ENCODE results near the gene GPR141. TPM values are rescaled to one million over a fixed set of nuclear protein-coding genes. Genes with fewer than 3 reads are reported as not detected.

The GPR141 gene
- total and polyA plus RNA-seq, 2 donors (not counting 1 experiment from before 2014, with no cell fraction given) = not detected

DNA sequence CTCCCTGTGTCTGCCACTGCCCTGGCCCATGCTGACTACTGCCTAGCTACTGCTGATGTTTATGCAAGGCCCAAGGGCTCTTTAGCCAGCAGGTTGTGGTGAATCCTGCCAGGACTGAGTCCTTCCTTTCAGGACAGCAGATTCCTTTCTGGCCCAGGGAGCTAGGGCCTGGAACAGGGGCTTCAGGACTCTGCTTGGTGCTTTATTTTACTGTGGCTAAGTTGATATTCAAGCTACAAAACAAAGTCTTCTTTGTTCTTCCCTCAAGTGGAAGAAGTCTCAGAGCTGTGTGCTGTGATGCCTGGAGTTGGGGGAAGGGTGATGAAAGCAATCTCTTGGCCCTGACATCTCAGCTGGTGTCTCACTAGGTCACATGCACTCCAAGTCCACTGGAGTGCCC lies 98.6 kb downstream of the GPR141 start:
- no peak overlapping the region for H3K9ac ChIP-seq (ENCODE audit: low read length)
- CTCF ChIA-PET = interaction anchor here (1.9 kb wide), 1 partner anchor 52 kb away, joined by 4 read pairs; no protein-coding TSS in a partner anchor
- no peaks in the 10 kb centered on the region for H3K79me2 ChIP-seq (ENCODE audit: control insufficient read depth, insufficient read depth, low read length)
- no peak overlapping the region for H2AFZ ChIP-seq (ENCODE audit: insufficient read depth, low read depth, low read length, poor library complexity, severe bottlenecking)
- H3K4me3 ChIP-seq (ENCODE audit: control extremely low read depth in 1 of 5, extremely low read depth in 1 of 5, insufficient read depth in 1 of 5, low read depth in 2 of 5, low read length in 4 of 5) = no peak overlapping the region
- POLR2A ChIA-PET = no interaction called here
- H3K9me3 ChIP-seq (ENCODE audit: control extremely low read depth in 1 of 3, control insufficient read depth in 2 of 3, insufficient read depth in 1 of 3, low read length in 2 of 3) = peaks cover 2 to 6% (median 4%) of the 10 kb centered on the region in 3 donors
- no peaks in the 10 kb centered on the region for H4K20me1 ChIP-seq (ENCODE audit: control insufficient read depth, insufficient read depth, low read length, poor library complexity, severe bottlenecking)
- H3K36me3 ChIP-seq (replicated peaks in 1 of 2; ENCODE audit: control extremely low read depth in 1 of 2, control insufficient read depth in 1 of 2, extremely low read depth in 1 of 2, insufficient read depth in 2 of 2, low read length in 1 of 2) = no peaks in the 10 kb centered on the region
- Mint-ChIP-seq H3K4me3 (no peak overlapping the region), H3K27ac (no peak overlapping the region), H3K9me3 (ENCODE audit: insufficient read depth) (peaks cover 6% of the 10 kb centered on the region), H3K27me3 (no peaks in the 10 kb centered on the region), H3K4me1 (peaks cover 29% of the 10 kb centered on the region)
- no peak overlapping the region for H3K4me2 ChIP-seq (replicated peaks; ENCODE audit: low read depth, low read length, poor library complexity, severe bottlenecking)
- no peak overlapping the region for H3K27ac ChIP-seq (ENCODE audit: low read length in 2 of 2)
- ATAC-seq (ENCODE audit: low read depth) (no peak), DNase-seq (no peak)
- no peaks in the 10 kb centered on the region for H3K27me3 ChIP-seq (replicated peaks in 1 of 4; ENCODE audit: control extremely low read depth in 1 of 4, control insufficient read depth in 3 of 4, insufficient read depth in 4 of 4, low read length in 3 of 4)
- peaks cover 26 to 29% of the 10 kb centered on the region in 2 donors for H3K4me1 ChIP-seq (ENCODE audit: control insufficient read depth in 2 of 2, insufficient read depth in 2 of 2, low read length in 2 of 2)
- intact Hi-C loops (cut with micrococcal nuclease) = no loop called here
- TF ChIP-seq, protein P1, sequence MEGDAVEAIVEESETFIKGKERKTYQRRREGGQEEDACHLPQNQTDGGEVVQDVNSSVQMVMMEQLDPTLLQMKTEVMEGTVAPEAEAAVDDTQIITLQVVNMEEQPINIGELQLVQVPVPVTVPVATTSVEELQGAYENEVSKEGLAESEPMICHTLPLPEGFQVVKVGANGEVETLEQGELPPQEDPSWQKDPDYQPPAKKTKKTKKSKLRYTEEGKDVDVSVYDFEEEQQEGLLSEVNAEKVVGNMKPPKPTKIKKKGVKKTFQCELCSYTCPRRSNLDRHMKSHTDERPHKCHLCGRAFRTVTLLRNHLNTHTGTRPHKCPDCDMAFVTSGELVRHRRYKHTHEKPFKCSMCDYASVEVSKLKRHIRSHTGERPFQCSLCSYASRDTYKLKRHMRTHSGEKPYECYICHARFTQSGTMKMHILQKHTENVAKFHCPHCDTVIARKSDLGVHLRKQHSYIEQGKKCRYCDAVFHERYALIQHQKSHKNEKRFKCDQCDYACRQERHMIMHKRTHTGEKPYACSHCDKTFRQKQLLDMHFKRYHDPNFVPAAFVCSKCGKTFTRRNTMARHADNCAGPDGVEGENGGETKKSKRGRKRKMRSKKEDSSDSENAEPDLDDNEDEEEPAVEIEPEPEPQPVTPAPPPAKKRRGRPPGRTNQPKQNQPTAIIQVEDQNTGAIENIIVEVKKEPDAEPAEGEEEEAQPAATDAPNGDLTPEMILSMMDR (IDR thresholded peaks at IDR 0.05) = no peak
- no peak for TF ChIP-seq EZH2 (IDR thresholded peaks at IDR 0.05; ENCODE audit: borderline replicate concordance, insufficient read depth, low read depth, low read length, poor library complexity, severe bottlenecking)

GRCh38 chr7:37784015-37784414 lies 100.4 kb downstream of the GPR141 start:
- Histone ChIP-seq H3K4me2 (replicated peaks; ENCODE audit: low read depth, low read length, poor library complexity, severe bottlenecking) (no peak overlapping the region), H2AFZ (ENCODE audit: insufficient read depth, low read depth, low read length, poor library complexity, severe bottlenecking) (no peak overlapping the region), H3K9ac (ENCODE audit: low read length) (no peak overlapping the region), H3K27ac (ENCODE audit: low read length in 2 of 2) (no peak overlapping the region), H4K20me1 (ENCODE audit: control insufficient read depth, insufficient read depth, low read length, poor library complexity, severe bottlenecking) (no peaks in the 10 kb centered on the region), H3K4me3 (ENCODE audit: control extremely low read depth in 1 of 5, extremely low read depth in 1 of 5, insufficient read depth in 1 of 5, low read depth in 2 of 5, low read length in 4 of 5) (no peak overlapping the region), H3K9me3 (ENCODE audit: control extremely low read depth in 1 of 3, control insufficient read depth in 2 of 3, insufficient read depth in 1 of 3, low read length in 2 of 3) (peaks cover 0 to under 1% (median 0%) of the 10 kb centered on the region in 3 donors), H3K4me1 (ENCODE audit: control insufficient read depth in 2 of 2, insufficient read depth in 2 of 2, low read length in 2 of 2) (peaks cover 29 to 39% of the 10 kb centered on the region in 2 donors), H3K36me3 (replicated peaks in 1 of 2; ENCODE audit: control extremely low read depth in 1 of 2, control insufficient read depth in 1 of 2, extremely low read depth in 1 of 2, insufficient read depth in 2 of 2, low read length in 1 of 2) (no peaks in the 10 kb centered on the region), H3K79me2 (ENCODE audit: control insufficient read depth, insufficient read depth, low read length) (no peaks in the 10 kb centered on the region), H3K27me3 (replicated peaks in 1 of 4; ENCODE audit: control extremely low read depth in 1 of 4, control insufficient read depth in 3 of 4, insufficient read depth in 4 of 4, low read length in 3 of 4) (no peaks in the 10 kb centered on the region)
- H3K4me1 Mint-ChIP-seq = peaks cover 31% of the 10 kb centered on the region
- no peak for TF ChIP-seq EZH2 (IDR thresholded peaks at IDR 0.05; ENCODE audit: borderline replicate concordance, insufficient read depth, low read depth, low read length, poor library complexity, severe bottlenecking)
- TF ChIP-seq, protein P1 (IDR thresholded peaks at IDR 0.05) = no peak
- 81% methylated on average over 1 of the region's 3 CpGs for WGBS (ENCODE audit: insufficient coverage)
- no peak overlapping the region for H3K4me3 Mint-ChIP-seq
- ChIA-PET POLR2A (no interaction called here), CTCF (no interaction called here)
- DNase-seq (no peak), ATAC-seq (ENCODE audit: low read depth) (no peak)
- no peaks in the 10 kb centered on the region for H3K27me3 Mint-ChIP-seq
- H3K9me3 Mint-ChIP-seq (ENCODE audit: insufficient read depth) = no peaks in the 10 kb centered on the region
- intact Hi-C loops (cut with micrococcal nuclease) = no loop called here
- no peak overlapping the region for H3K27ac Mint-ChIP-seq

Data from B cell (primary cell).